Activated CD4-positive, CD25-positive, alpha-beta regulatory T cell treated with anti-CD3 and anti-CD28 coated beads, Interleukin-2, amount 50 U/mL, for 24 hours (primary cell): ENCODE results near the gene ARHGEF3.
A peak's percentile ranks its signal among the peaks of the same experiment; 100 is the strongest.

ENCODE experiments used
- ATAC-seq, 2 donors: fragments of 150-1000 bp; cut with Tn5 transposase; one replicate each; pipeline ENCODE4 v1.10.0; 2021; ENCODE audit warnings: mild to moderate bottlenecking in 1 of 2, moderate library complexity in 1 of 2

ARHGEF3 gene

DNA sequence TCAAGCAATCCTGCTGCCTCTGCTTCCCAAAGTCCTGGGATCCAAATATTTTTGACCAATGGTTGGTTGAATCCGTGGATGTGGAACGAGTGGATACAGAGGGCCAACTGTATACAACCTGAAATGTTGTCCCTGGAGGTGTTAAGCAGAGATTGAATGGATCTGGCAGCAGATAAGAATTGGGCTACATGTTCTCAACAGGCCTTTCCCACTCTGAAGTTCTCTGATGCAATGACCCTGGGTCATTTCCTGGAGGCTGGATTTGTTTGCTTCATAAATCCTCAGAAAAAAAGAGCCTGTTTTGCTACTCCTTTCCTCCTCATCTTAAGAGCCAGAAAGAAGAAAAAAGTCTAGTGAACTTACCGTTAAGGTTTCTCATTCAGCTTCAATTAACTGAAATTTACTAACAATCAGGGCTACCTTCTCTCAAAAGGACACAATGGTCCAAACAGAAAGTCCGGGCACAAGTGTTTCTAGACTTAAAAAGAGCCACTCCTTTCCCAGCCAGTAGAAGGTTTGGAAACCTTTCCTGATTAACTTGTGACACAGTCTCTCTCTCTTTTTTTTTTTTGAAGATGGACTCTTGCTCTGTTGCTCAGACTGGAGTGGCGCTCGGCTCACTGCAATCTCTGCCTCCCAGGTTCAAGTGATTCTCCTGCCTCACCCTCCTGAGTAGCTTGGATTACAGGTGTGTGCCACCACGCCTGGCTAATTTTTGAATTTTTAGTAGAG, 6.5 kb downstream of the ARHGEF3 start:
- ATAC-seq, result no peak

DNA sequence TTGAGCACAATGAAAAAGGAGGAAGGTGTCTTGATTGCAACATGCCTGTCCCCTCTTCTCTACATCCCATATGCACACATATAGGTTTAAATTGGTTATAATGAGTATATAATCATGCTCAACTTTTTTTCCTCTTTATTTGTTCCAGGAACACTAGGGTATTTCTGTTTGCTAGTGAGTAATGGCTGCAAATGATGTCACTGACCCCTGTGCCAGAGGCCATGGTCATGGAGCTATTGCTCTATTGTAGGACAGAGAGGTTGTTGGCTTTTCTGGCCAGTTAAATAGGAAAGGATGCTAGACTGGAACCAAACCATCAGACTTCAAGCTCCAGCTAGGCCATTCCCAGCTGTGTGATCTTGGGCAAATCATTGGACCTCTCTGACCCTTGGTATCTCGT, 9.6 kb downstream of the ARHGEF3 start:
- ATAC-seq, result no peak

DNA sequence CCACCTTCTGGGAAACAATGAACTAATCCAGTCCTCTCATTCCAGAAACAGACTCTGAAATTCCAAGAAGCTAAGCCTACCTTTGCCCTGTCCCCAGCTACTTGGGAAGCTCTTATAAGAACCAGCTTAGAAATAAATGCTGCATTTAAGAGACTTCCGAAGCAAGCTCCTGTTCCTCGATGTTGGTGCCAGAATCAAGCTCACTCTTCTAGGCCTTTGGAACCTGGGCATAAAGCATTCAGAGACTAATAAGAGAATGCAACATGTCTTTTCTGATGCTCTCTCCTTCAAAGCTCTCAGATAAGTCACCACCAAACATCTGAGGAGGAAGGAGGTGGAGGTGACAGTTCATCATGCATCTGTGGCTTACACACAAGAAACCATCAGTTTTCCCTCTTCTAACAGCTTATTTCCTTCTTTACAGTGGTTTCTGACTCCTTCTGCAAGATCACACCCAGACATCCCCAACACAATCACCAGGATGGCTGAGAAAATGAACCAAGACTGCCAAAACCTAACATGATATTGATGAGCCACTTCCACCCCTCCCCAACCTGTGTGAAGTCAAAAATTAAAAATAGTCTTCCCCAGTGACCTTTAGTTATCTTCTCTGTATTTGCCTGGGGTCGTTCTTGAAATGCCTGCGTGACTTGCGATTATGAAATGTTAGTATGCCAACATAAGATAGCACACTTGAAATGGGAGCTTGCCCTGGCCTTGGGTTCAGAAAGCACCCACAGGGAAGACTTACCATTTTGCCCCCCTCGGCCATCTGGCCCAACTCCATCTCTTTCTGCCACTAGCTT, 11.5 kb downstream of the ARHGEF3 start:
- ATAC-seq, result peak; percentile 55 to 63

GRCh38 chr3:56789076-56789475, 12.7 kb downstream of the ARHGEF3 start:
- no peak for ATAC-seq

GRCh38 chr3:56788521-56788920, 13.2 kb downstream of the ARHGEF3 start:
- no peak for ATAC-seq

- ATAC-seq, result peak; percentile 11 to 18
Observed at GRCh38 chr3:56787784-56788256, 13.9 kb downstream of the ARHGEF3 start.

DNA sequence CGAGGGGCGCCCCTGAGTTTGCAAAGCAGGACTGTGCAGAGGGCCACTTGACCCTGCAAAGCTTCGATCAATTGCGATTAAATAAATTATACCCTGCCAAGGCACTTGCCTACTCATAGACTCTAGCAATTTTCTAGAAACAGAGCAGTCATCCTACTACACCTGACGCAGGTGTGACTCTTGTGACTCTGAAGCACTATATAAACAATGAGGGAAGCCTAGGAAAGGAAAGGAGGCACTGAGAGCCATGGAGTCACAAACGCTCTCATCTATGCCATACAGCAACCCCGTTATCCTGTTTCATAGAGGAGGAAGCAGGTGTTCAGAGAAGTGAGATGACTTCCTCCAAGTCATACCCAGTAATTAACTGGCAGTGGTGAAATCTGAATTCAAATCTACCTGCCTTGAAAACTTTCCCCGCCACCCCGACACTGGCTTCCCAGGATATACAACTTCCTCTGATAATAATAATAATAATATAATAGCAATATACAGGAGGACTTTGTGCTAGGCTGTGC, 14.4 kb downstream of the ARHGEF3 start:
- no peak for ATAC-seq

DNA sequence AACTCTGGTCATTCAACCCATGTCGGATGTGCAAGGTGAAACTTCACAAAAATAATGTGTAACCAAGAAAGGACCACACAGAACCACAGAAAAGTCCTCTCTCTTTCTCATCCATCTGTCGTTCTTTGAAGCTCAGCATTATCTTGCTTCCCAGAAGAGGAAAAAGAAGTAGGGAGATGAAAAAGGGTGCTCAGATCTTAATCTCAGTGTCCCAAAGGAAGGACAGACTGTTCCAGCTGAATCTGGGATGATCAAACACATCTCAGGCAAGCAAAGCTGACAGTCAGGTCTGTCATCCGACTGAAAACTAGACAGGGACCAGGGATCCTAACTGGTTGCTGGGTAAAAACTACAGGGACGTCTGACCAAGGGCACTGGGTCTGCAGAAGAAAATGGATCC, 16.2 kb downstream of the ARHGEF3 start:
- ATAC-seq, result no peak

- no peak for ATAC-seq
Observed at GRCh38 chr3:56784448-56785001, 17.2 kb downstream of the ARHGEF3 start.

GRCh38 chr3:56783644-56784447, 17.9 kb downstream of the ARHGEF3 start:
- peak; percentile 86 to 88 for ATAC-seq

DNA sequence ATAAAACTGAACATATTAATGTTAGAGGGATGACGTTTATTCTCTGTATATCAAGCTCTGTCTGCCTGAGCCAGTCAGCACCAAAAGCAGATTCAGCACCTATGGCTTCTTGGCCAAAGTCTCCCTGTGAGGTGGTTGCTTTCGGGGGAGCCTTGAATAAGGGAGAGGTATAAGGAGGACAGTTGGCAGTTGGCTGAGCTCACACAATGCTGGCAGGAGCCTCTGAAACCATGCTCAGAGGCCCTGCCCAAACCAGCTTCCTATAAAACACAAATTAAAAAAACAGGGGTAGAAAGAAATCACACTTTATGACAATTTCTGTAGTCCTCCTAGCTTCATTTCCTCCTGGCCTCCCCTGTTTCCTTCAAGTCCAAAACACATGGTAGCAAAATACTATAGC, 18.8 kb downstream of the ARHGEF3 start:
- ATAC-seq, result no peak

DNA sequence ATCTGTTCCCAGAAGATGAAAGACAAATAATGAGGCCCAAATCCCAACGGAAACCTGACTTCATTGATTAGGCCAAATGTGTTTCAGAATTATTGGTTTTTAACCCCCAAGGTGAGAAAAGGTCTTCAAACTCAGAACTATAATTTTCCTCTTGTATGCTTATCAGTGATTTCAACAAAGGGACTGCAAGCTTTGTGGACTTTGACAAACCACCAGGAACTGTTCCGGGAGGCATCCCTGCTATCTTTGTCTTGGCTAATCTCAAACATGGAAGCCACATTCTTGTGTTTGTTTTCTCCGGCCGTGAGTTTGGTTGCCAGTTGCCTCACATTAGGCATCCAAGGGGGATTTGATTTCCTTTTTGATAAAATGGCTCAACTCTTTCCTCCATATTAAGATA, 19.5 kb downstream of the ARHGEF3 start:
- ATAC-seq, result no peak

- ATAC-seq, result no peak
Observed at GRCh38 chr3:56781762-56782161, 20.0 kb downstream of the ARHGEF3 start.

GRCh38 chr3:56780936-56781335, 20.8 kb downstream of the ARHGEF3 start:
- no peak for ATAC-seq

DNA sequence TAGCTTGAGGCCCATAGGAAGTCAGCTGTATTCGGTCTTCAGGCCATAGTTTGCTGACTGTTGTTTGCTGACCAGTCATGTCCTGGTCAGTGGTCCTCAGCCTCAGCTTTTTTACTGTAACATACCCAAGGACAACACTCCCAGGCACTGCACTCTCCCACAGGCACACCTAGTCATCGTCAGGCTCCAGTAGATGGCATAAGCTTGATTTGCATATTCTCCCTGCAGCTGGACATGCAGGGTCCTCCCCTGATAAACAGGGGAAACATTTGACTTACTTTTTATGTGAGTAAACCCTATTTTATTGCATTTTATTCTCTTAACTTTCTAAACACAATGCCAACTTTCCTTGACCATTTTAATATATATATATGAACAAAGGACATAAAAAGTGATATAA, 22.9 kb downstream of the ARHGEF3 start:
- no peak for ATAC-seq

DNA sequence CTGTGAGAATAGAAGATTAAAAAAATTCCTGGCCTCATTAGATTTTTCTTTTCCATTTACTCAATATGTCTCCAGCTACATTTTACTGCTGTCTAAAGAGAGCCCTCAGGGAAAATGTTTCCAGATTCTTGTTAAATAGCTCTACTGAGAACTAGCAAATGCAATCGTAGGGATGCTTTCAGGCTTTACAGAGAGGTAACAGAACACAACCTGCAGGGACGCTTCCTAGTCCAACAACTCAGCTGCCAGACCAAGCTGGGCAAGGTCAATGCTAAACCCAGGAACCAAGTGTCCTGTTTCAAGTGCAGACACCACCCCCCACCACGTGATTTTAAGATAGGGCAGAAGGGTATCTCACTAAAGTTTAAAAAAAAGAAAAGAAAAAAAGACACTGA, 25.2 kb downstream of the ARHGEF3 start:
- ATAC-seq, result no peak

DNA sequence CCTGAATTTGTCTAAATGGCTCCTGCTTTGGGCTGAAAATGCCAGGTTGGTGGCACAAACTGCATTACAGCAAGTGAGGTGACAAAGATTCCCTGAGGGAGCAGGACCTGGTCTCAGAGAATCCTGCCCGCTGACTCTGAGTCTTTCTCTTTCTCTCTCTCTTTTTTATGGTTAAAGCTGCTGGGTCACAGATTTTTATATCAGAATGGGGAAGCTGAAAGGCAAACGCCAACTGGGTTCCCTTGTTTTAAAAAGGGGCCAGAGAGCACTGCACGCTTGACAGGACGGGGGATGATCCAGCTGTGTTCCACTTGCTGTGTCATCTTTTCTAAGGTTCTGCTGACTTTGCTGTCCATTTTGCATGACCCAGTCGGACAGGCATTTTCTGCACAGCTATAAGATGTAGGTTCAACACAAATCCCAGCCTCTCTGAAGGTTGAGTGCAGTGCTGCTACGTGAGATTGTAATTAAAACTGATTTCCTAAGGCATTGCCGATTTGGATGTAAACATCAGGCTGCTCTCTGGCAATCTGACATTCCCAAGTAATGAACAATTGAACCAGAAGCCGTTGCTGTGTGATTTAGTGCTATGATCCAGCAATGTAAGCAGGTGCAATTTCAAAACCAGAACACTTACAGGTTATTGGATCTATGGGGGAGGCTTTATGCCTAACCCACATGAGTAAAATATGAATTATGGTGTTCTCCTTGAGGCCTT, 25.8 kb downstream of the ARHGEF3 start:
- no peak for ATAC-seq

GRCh38 chr3:56775445-56775837, 26.3 kb downstream of the ARHGEF3 start:
- ATAC-seq, result no peak

DNA sequence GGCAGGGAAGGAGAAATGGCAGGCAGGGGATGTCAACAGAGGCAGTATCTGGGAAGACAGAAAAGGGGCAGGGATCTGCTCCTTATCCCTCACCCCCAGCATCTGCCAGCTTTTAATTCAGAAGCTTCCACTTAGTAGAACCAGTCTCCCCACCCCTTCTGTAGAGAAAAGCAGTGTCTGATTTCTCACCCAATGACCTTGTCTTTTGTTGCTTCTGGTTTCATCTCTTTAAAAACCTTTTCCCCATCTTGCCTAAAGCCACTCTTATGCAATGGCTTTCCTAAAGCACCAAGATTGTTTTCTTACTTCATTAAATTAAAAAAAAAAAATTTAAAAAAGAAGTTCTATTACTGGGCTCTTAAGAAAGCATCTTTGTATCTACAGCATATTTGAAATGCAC, 27.8 kb downstream of the ARHGEF3 start:
- no peak for ATAC-seq

GRCh38 chr3:56772952-56773938, 28.5 kb downstream of the ARHGEF3 start:
- no peak for ATAC-seq

DNA sequence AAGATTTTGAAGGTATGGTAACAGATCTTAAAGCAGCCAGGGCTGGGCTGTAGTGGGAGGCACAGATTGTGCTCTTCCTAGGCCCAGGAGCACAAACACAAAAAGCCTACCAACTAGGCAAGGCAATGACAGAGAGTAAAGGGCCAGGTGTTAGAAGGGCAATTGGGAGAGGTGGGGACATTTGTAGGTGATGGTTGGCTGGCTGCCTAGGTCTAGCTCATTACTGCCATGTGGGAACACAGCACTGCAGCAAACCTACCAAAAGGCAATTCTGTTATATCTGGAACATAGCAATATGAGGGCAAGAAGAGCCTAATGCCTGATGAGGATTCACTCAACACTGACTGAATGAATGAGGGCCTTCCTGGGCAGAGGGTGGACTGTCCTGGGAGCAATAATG, 30.4 kb downstream of the ARHGEF3 start:
- ATAC-seq, result no peak
